Esophagus muscularis mucosa (tissue), 4 donors: ENCODE data around the gene TEX12. TPM values are rescaled to one million over a fixed set of nuclear protein-coding genes. Genes with fewer than 3 reads are reported as not detected.
"Not testable (repeated sequence)": the region's sequence is repeated elsewhere in the genome, so short reads cannot be mapped to it uniquely, and the experiment has no call there.

Source experiments
- DNase-seq: peaks from one replicate; pipeline ENCODE4 v3.0.0-alpha.2; 2017; ENCODE audit errors: extremely low spot score
- H3K27ac ChIP-seq, 4 donors: fragments of 200-600 bp; sonication (generic); replicated peaks in 1 of 4; 1 replicate in 3 of 4; 2 replicates in 1 of 4; pipeline ENCODE4 v1.5.1; 2016 to 2019; ENCODE audit warnings: mild to moderate bottlenecking in 1 of 4
- H3K27me3 ChIP-seq, 4 donors: fragments of 200-600 bp; sonication (generic); one replicate each; pipeline versions ENCODE4 v1.5.1 to v1.6.0; 2016 to 2019
- H3K36me3 ChIP-seq, 4 donors: fragments of 200-600 bp; sonication (generic); one replicate each; pipeline ENCODE4 v1.5.1; 2016 to 2019
- H3K4me1 ChIP-seq, 4 donors: fragments of 200-600 bp; sonication (generic); one replicate each; pipeline ENCODE4 v1.5.1; 2016 to 2019
- H3K4me3 ChIP-seq, 4 donors: fragments of 200-600 bp; sonication (generic); 1 replicate in 2 of 4; 2 replicates in 2 of 4; pipeline ENCODE4 v1.5.1; 2016 to 2019; ENCODE audit warnings: mild to moderate bottlenecking in 4 of 4, moderate library complexity in 1 of 4
- H3K9me3 ChIP-seq, 4 donors: fragments of 200-600 bp; sonication (generic); 1 replicate in 3 of 4; 2 replicates in 1 of 4; pipeline ENCODE4 v1.5.1; 2016 to 2019
- EP300 ChIP-seq: sonication (generic); formaldehyde crosslinking; IDR thresholded peaks from one replicate; pipeline ENCODE4 v1.6.1; 2017; ENCODE audit warnings: antibody characterized with exemption
- POLR2A ChIP-seq: fragments of 450-650 bp; IDR thresholded peaks from one replicate; pipeline ENCODE4 v1.6.1; 2017; ENCODE audit warnings: antibody characterized with exemption, moderate library complexity, mild to moderate bottlenecking, low read depth
- POLR2AphosphoS5 ChIP-seq, 2 donors: sonication (generic); formaldehyde crosslinking; IDR thresholded peaks; one replicate each; pipeline ENCODE4 v1.6.1; 2017; ENCODE audit warnings: antibody characterized with exemption in 2 of 2
- WGBS: methylation state at CpG from one replicate; pipeline ENCODE4 v1.1.5; 2018; 5-methylcytosine and 5-hydroxymethylcytosine counted together
- intact Hi-C: fragments of 100-400 bp; cut with DNase I; formaldehyde crosslinking; loops from one replicate; pipeline ENCODE4 v1.15.1; 2023
- total RNA-seq, 4 donors: library from RNA; depleted of rRNA; stranded (reverse); fragments of >200 nt; gene quantifications; one replicate each; pipeline versions ENCODE4 v1.1.0 to v1.2.1, GENCODE V29; 2016
- TF ChIP-seq, protein P1 (sequence below), 3 experiments: fragments of 200-600 bp in 2 of 3; fragments of 450-650 bp in 1 of 3; sonication (generic) in 2 of 3; IDR thresholded peaks; one replicate each; pipeline ENCODE4 v1.5.1; 2017 to 2019; ENCODE audit warnings: antibody characterized with exemption in 3 of 3, mild to moderate bottlenecking in 2 of 3, moderate library complexity in 1 of 3

Gene TEX12
- total RNA-seq, 4 donors from 2014 or later, result 0.40 to 4.2 TPM; not detected in 2

DNA sequence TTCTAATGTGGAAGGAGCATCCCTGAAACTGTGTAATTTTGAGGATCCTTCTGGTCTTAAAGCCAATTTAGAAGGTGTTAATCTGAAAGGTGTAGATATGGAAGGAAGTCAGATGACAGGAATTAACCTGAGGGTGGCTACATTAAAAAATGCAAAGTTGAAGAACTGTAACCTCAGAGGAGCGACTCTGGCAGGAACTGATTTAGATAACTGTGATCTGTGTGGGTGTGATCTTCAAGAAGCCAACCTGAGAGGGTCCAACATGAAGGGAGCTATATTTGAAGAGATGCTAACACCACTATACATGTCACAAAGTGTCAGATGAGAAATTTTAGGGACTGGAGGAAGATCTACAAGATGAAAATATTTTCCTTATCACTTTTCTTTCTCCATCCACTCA is 15.7 kb downstream of the TEX12 start:
- Histone ChIP-seq H3K27ac (no peak overlapping the region), H3K36me3 (peaks cover 0 to 3% (median 0%) of the 10 kb centered on the region in 4 donors), H3K4me1 (peaks cover 0 to 6% (median 4%) of the 10 kb centered on the region in 4 donors), H3K27me3 (no peaks in the 10 kb centered on the region), H3K9me3 (no peaks in the 10 kb centered on the region), H3K4me3 (no peak overlapping the region)
- intact Hi-C loops, result no loop called here
- DNase-seq, result no peak
- TF ChIP-seq, protein P1, sequence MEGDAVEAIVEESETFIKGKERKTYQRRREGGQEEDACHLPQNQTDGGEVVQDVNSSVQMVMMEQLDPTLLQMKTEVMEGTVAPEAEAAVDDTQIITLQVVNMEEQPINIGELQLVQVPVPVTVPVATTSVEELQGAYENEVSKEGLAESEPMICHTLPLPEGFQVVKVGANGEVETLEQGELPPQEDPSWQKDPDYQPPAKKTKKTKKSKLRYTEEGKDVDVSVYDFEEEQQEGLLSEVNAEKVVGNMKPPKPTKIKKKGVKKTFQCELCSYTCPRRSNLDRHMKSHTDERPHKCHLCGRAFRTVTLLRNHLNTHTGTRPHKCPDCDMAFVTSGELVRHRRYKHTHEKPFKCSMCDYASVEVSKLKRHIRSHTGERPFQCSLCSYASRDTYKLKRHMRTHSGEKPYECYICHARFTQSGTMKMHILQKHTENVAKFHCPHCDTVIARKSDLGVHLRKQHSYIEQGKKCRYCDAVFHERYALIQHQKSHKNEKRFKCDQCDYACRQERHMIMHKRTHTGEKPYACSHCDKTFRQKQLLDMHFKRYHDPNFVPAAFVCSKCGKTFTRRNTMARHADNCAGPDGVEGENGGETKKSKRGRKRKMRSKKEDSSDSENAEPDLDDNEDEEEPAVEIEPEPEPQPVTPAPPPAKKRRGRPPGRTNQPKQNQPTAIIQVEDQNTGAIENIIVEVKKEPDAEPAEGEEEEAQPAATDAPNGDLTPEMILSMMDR (IDR thresholded peaks at IDR 0.05), result no peak
- TF ChIP-seq POLR2A, result no peak
- no peak for TF ChIP-seq POLR2AphosphoS5 (IDR thresholded peaks at IDR 0.05)
- no peak for TF ChIP-seq EP300
- WGBS, result 68% methylated on average over 1 of the region's 1 CpG

DNA sequence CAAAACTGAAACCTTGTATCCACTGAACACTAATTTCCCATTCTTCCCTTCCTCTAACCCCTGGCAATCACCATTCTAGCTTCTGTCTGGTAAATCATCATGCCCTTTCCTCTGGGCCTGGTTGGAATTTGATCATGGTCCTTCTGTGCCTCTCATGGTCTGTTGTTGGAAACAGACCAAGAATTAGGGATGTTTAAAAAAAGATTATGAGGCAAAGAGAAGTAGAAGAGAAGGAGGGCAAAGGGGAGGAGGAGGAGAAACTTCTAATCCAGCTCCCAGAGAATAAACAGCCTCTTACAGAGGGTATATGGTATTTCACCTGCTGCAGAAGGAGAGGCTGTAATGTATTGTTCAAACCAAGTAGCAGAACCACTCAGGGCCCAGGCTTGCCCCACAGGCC is 18.7 kb downstream of the TEX12 start:
- Histone ChIP-seq H3K9me3 (no peaks in the 10 kb centered on the region), H3K4me3 (no peak overlapping the region), H3K27ac (no peak overlapping the region), H3K27me3 (no peaks in the 10 kb centered on the region), H3K4me1 (peaks cover 0 to 6% (median 3%) of the 10 kb centered on the region in 4 donors), H3K36me3 (no peaks in the 10 kb centered on the region)
- TF ChIP-seq, protein P1 (IDR thresholded peaks at IDR 0.05), result no peak
- TF ChIP-seq POLR2AphosphoS5 (IDR thresholded peaks at IDR 0.05), result no peak
- TF ChIP-seq EP300, result no peak
- TF ChIP-seq POLR2A, result no peak
- no peak for DNase-seq
- intact Hi-C loops, result no loop called here

DNA sequence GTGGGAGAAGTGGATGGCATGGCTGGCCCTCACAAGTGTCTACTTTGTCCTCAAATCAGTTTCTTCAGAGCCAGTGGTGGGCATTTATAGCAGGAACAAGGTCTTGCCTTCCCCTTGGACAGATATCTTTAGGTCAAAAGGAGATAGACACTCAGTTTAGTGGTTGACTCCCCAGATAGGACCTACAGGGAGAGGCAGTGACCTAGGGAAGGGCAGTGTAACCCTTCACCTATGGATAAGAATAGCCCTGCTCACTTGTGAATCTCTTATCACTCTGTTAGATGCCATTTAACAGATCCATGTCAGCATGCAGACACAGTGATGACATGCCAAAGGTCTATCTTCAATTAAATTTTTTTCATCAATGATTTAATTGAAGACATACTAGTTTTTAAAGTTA is 19.1 kb downstream of the TEX12 start:
- no peak for DNase-seq
- peaks cover 0 to 6% (median 3%) of the 10 kb centered on the region in 4 donors for H3K4me1 ChIP-seq
- intact Hi-C loops, result no loop called here
- no peak overlapping the region for H3K4me3 ChIP-seq
- H3K27me3 ChIP-seq, result no peaks in the 10 kb centered on the region
- TF ChIP-seq POLR2A (no peak), EP300 (no peak), POLR2AphosphoS5 (IDR thresholded peaks at IDR 0.05) (no peak)
- TF ChIP-seq, protein P1 (IDR thresholded peaks at IDR 0.05), result no peak
- no peaks in the 10 kb centered on the region for H3K9me3 ChIP-seq
- H3K27ac ChIP-seq, result no peak overlapping the region
- H3K36me3 ChIP-seq, result no peaks in the 10 kb centered on the region

DNA sequence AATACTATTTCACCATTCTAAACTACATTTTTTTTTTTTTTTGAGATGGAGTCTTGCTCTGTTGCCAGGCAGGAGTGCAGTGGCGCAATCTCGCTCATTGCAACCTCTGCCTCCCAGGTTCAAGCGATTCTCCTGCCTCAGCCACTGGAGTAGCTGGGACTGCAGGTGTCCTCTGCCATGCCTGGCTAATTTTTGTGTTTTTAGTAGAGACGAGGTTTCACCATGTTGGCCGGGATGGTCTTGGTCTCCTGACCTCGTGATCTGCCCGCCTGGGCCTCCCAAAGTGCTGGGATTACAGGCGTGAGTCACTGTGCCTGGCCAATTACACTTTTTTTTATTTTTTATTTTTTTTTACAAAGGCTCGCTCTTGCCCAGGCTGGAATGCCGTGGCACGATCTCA is 27.9 kb downstream of the TEX12 start:
- peaks cover 0 to 32% (median 0%) of the 10 kb centered on the region in 4 donors for H3K36me3 ChIP-seq
- WGBS, result 82% methylated on average over 11 of the region's 11 CpGs
- H3K9me3 ChIP-seq, intact Hi-C loops, H3K4me3 ChIP-seq, H3K4me1 ChIP-seq, DNase-seq, H3K27me3 ChIP-seq, H3K27ac ChIP-seq: not testable (repeated sequence)

DNA sequence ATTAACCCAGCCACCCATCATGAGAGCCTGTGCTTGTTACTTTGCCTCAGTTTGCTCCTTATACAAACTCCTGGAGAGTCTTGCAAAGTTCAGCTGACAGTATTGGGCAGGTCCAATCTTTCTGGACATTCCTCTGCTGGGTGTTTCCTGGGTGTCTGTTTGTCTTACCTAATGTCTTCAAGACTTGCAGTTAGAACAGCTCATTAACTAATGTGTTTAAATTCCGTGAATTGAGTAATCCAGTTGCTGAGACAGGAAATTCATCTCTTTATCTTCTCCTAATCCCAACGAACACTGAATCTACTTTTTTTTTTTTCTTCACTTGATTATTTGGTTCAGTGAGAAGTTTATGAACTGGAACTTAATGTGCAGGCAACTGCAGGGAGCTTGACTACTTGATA is 28.8 kb downstream of the TEX12 start:
- H3K4me3 ChIP-seq, result no peak overlapping the region
- H3K27ac ChIP-seq, result no peak overlapping the region
- H3K27me3 ChIP-seq, result no peaks in the 10 kb centered on the region
- no peaks in the 10 kb centered on the region for H3K9me3 ChIP-seq
- H3K36me3 ChIP-seq, result peaks cover 0 to 32% (median 0%) of the 10 kb centered on the region in 4 donors
- no peak for DNase-seq
- intact Hi-C loops, result no loop called here
- WGBS, result 49% methylated on average over 2 of the region's 2 CpGs
- no peaks in the 10 kb centered on the region for H3K4me1 ChIP-seq
- TF ChIP-seq, protein P1 (IDR thresholded peaks at IDR 0.05), result no peak
- TF ChIP-seq POLR2AphosphoS5 (IDR thresholded peaks at IDR 0.05), result no peak
- TF ChIP-seq EP300, result no peak
- no peak for TF ChIP-seq POLR2A
